GM21529 (cell line): ENCODE measurements around the gene TBC1D21.

Experiments used
- ATAC-seq: cut with Tn5 transposase; IDR thresholded peaks from one replicate; pipeline ENCODE4 v1.9.1; 2021; ENCODE audit not compliant: unreplicated experiment

TBC1D21 gene

DNA sequence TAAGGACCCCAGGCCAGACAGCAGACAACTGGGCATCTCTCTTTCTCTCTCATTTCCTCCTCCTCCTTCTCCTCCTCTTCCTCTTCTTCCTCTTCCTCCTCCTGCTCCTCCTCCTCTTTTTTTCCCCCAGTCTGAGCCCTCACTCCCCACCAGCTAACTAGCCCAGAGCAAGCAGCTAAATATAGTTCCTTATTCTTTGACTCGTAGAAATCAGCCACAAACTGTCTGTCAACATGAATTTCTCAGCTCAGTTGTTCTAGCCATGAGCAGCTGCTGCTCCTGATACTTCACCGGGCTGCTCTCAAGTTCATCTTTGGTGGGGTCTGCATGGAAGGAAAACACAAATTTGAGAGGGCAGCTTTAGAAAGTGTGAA, 33.7 kb downstream of the TBC1D21 start:
- no peak for ATAC-seq

DNA sequence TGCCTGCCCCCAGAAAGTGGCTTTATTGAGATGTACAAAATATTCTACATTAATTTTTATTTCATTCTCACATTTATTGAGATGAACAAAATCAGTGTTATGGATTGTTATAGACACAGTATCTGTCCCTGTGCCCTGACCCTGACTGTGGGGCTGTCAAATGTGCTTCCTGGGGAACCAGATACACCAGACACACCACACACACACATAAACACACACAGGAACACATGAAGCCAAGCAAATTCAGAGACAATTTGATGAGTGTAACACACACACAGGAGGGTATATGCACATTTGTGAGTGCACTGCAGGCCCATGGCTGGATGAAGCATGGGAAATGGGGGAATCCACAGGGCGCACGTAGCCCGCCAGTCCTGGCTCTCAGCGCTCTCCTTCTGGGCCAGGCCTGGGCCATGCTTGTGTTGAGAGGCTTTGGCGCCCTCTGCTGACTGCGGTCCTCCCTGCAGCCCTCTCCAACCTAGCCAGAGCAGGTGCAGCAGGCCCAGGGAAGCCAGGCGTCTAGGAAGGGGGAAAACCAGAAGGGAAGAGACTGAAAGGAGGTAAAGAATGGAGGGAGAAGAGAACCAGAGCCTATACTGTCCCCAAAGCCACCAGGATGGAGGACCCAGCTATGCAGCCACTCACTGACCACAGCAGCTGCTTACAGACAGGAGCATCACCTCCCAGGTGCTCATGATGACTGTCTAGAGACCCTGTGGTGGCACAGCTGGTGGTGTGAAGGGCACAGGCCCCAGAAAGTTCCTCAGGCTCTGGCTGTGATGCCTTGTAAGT, 34.9 kb downstream of the TBC1D21 start:
- peak; percentile 69 for ATAC-seq

DNA sequence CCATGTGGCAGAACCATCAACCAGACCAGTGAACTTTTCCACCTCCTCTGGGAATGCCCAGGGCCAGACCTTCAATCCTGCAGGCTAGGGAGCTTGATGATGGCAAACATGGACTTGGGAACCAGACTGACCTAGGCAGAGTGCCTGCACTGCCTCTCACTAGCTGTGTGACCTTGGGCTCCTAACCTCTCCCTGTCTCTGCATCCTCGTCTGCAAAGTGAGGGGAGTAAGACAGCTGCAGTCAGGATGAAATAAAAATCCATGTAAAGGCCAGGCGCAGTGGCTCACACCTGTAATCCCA, 35.4 kb downstream of the TBC1D21 start:
- no peak for ATAC-seq

DNA sequence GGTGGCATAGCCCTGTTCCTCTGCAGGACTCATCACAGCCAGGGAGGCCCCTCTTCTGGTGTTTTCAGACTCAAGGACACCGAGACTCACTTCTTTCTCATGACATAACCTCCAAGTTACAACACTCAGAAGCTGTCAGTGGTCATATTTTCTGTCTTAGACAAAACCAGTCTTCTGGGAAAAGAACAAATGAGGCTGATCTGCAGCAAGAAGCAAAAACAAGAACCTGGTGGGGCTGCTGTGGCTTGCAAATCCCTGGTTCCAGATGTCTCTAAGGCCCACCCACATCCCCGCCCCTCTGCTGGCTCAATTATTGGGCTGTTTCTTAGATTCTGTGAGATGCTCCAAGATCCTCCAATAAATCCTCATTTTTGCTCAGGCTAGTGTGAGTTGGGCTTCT, 36.3 kb downstream of the TBC1D21 start:
- ATAC-seq = no peak

GRCh38 chr15:73910522-73911303, 37.3 kb downstream of the TBC1D21 start:
- ATAC-seq = no peak

DNA sequence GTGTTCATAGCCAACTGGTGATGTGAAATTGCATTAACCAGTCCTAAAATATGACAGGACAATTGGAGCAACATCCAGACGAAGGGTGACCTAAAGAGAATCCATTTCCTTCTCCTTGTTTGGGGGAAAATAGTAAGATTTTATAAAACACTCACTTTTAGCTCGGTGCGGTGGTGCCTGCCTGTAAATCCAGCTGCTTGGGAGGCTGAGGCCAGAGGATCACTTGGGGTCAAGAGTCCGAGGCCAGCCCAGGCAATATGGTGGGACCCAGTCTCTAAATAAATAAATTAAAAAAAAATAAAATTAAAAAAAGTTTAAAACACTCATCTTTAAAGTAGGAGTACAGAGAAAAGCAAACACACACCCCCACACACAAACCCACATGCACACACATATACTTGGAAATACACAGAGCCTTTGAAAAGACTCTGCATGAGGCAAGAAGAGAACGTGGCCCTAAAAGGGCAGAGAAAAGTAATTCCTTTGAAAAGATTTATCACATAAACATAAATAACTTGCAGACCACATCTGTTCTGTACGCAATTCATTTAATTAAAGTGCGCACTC, 38.7 kb downstream of the TBC1D21 start:
- ATAC-seq = no peak

DNA sequence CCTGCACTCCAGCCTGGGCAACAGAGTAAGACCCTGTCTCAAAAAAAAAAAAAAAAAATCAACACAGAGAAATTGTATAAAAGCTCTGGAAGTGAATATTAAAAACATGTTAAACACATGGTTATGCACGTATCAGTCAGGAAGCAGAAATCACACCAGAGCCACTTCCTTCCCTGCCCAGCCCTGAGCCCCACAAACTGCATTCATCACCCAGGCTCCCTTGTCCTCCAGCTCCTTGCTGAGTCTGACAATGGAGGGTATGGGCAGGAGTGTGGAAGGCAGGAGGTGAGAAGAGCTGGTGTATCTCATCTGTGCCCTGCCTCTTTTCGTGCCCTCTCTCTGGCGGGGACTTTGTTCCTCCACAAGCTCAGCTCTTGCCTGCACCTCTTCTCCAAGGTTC, 40.8 kb downstream of the TBC1D21 start:
- ATAC-seq = no peak

DNA sequence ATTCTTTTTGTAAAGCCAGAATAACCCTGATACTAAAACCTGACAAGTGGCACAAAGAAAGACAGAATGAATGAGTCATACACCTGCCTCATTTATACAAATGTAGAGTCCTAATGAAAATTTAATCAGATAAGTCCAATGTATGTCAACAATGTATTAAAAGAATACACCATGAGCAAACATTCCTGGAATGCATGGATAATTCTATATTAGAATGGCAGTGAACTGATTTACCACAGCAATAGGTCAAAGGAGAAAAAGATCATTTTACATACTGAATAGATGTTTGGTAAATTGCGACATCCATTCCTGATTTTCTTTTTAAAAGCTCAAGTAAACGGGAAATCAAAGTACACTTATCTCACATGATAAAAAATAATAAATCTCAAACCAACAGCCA, 41.7 kb downstream of the TBC1D21 start:
- ATAC-seq = no peak

GRCh38 chr15:73918784-73919183, 45.4 kb downstream of the TBC1D21 start:
- no peak for ATAC-seq

GRCh38 chr15:73919706-73920105, 46.3 kb downstream of the TBC1D21 start:
- ATAC-seq = no peak

GRCh38 chr15:73921254-73921925, 48.0 kb downstream of the TBC1D21 start:
- no peak for ATAC-seq

DNA sequence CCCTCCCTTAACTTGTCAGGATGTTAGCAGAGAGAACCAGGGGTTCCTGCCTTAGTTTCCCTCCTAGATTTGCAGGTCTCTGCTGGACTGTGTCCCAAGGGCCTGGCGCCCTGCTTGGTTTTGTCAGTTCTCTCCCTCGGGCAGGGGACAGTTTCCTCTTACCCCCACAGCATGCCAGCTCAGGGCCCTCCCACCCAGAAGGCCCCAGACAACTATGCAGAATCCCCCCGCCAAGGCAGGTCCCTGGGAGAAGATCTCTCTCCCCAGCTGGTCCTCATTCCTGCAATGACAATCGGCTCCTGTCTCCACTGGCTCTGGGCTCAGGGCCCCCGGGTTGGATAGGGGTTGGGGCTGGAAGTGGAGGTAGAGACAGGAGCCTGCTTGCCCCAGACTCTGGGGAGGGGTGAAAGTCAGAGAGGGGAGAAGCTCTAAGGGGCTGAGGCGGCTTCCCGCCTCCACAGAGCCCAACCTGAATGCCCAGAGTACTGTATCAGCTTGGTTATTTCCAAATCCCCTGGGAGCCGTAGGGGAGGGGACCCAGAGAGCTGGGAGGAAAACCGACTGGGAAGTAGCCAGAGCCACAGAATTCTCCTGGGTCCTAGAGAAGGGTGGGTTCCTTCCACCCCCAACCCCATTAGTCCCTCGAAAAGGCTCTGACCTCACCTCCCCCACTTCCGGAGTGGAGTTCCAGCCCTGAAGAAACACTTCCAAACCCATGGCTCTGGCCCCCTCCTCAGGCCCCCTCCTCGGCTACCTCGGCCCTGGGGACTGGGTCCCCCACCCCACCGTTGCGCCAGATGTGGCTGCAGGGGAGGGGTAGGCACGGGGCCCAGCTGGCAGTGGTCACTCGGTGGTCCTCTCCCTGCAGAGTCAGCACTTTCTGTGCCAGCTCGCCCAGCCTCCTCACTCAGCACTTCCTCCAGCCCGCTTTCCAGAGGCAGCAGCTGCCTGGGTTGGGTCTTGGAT, 49.1 kb downstream of the TBC1D21 start:
- ATAC-seq = no peak

DNA sequence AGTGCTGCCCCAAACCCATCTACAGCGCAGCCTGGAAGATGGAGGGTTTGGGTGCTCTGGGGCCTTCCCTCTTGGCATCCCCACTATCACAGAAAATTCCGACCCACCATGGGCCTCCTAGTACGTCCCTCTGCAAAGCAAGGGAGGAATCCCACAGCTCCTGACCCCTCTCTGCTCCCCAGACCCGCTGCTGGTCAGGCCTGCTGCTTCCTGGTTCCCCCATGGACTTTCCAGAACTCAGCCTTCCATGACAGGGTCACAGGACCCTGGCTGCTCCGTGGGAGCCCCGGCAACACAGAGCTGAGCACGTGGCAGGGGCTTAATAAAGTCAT, 49.8 kb downstream of the TBC1D21 start:
- no peak for ATAC-seq

- no peak for ATAC-seq
Observed at GRCh38 chr15:73923488-73924164, 50.3 kb downstream of the TBC1D21 start.

- no peak for ATAC-seq
Observed at GRCh38 chr15:73924171-73924921, 51.0 kb downstream of the TBC1D21 start.

- no peak for ATAC-seq
Observed at GRCh38 chr15:73925848-73926218, 52.5 kb downstream of the TBC1D21 start.

DNA sequence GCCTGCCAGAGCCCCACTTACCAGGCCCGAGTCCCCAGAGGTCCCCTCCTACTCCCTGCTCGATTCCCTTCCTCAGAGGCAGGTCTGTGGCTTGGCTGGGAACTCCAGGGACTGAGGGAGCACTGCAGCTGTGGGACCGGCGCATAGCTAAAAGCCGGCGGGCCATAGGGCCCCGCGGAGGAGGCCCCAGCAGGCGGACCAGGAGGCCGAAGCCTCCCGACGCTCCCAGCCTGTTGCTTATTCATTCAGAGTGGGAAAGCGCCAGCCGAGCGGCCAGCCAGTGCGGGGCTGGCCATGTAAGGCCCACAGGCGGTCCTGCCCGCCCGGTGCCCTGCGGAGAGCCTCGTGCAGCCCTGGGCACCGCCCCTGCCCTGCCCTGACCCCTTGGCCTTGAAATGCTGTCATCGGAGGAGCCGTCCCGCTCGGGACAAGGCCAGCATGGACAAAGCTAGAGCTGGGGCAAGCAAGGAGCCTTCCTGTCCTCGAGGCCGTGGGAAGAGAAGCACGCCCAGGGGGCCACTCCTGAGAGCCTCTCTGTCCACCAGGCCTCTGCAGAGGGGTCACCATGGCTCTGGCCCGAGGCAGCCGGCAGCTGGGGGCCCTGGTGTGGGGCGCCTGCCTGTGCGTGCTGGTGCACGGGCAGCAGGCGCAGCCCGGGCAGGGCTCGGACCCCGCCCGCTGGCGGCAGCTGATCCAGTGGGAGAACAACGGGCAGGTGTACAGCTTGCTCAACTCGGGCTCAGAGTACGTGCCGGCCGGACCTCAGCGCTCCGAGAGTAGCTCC, 53.0 kb downstream of the TBC1D21 start, which contains the start of gene LOXL1:
TSS of gene LOXL1 (plus strand) at position 244 of the 784 bp plus-strand sequence. CDS start at position 566, 322 bp downstream.
- no peak for ATAC-seq

- no peak for ATAC-seq
Observed at GRCh38 chr15:73927003-73927475, 53.7 kb downstream of the TBC1D21 start.
